GM21515 (cell line): Measurements from ENCODE around the gene SLC25A12.
"Not testable (repeated sequence)": the region's sequence is repeated elsewhere in the genome, so short reads cannot be mapped to it uniquely, and the experiment has no call there.

Experiments used
- ATAC-seq: cut with Tn5 transposase; IDR thresholded peaks from one replicate; pipeline ENCODE4 v1.9.1; 2021; ENCODE audit not compliant: unreplicated experiment

SLC25A12 gene

DNA sequence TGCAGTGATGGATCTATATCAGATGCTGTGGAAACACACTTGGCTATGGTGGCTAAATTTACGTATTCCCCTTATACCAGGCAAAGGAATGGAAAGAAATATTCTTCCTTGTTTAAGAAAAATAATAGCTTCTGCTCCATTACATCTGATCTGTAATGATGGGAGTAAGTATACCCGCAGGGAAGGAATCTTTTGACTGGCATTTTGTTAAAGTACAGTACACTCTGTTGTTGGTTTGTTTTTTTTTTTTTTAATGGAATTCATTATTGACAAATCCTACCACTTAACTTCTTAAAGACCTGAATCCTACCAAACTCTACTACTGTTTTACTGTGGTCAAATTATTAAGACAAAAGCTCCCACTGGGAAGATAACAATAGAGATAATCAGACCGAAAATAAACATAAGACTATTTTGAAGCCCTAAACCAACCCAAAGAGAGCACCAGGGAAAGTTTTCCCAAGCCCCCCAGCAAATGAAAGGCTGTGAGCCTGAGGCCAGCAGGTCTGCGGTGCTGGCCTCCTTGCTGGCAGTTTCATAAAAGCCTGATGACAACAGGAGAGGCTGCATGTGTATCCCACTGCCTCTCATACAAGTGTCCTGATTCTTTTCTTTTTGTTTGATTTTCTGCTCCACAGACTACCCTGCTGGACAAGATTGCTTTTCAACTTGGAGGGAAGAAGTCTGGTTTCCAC lies 101.0 kb downstream of the SLC25A12 start:
- no peak for ATAC-seq

DNA sequence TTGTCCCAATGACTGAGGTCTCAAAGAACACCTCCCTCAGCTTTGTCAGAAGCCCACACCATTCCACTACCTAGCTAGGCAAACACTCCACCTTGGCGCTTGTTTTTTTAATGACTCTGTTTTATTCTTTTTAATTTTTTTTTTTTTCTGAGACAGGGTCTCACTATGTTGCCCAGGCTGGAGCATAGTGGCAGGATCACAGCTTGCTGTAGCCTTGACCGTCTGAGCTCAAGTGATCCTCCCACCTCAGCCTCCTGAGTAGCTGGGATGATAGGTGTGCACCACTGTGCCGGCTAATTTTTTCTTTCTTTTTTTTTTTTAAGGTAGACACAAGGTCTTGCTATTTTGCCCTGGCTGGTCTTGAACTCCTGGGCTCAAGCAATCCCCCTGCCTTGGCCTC lies 101.9 kb downstream of the SLC25A12 start:
- no peak for ATAC-seq

DNA sequence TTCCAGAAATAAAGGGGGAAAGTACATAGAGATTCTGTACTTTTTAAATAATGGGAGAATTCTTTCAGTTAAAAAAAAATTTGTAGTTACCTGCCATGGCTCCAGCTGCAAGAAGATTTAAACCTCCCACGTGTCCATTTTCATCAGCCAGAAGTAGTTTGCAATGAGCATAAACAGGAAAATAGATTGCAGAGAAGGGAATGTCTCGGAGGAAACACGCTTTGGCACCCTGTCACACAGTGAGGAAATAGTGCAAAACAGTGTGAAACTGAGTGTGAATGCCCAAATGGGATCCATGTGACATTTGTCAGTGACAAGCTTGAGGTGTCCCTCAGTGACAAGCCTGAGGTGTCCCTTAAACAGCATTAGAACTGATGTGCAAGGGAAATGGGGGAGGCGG lies 102.7 kb downstream of the SLC25A12 start:
- ATAC-seq: no peak

DNA sequence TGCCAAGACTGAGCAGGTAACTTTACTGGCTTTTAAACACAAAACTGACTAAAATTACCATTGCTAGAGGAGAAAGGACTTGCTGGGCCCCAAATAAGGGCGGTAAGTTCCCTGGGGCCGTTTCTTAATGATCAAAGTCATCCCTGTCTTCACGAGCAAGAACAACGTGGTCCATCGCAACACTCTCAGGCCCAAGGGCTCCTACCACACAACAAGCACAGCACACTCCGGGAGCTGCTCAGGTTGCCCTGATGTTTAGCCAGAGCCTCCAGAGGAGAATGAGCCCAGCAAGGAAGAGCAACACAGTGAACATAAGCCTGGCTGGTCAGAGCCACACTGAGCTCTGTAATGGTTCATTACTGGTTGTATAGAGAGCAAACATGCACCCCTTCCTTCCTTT lies 104.1 kb downstream of the SLC25A12 start:
- ATAC-seq: no peak

DNA sequence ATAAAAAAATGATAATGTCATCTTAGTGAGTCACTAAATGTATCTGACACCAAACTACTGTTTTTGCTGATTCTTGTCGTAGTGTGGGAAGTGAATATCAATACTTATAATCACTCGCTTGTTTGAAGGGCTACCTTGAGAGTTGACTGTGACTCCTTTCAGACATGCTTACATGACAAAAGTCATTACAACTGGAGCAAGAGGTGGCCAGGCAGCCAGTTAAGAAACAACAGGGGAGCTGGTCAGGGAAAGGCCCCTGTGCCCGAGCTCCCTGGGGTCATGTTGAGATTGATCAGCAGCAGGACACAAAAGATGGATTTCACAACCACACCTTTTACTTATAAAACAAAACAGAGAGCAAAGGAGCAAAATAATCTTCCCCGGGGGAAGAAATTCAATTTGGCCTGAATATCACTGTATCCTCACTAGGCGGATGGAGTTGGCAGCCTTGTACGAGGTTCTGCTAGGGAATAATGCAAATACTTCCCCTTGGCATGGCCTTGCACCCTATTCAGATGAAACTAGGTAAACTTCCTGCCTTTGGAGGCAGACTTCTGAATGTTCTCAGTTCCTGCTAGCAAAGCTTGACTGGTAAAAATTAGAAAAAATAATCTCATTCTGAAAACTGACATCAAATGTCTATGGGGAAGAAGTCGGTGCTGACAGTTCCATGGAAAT lies 105.6 kb downstream of the SLC25A12 start:
- ATAC-seq: no peak

DNA sequence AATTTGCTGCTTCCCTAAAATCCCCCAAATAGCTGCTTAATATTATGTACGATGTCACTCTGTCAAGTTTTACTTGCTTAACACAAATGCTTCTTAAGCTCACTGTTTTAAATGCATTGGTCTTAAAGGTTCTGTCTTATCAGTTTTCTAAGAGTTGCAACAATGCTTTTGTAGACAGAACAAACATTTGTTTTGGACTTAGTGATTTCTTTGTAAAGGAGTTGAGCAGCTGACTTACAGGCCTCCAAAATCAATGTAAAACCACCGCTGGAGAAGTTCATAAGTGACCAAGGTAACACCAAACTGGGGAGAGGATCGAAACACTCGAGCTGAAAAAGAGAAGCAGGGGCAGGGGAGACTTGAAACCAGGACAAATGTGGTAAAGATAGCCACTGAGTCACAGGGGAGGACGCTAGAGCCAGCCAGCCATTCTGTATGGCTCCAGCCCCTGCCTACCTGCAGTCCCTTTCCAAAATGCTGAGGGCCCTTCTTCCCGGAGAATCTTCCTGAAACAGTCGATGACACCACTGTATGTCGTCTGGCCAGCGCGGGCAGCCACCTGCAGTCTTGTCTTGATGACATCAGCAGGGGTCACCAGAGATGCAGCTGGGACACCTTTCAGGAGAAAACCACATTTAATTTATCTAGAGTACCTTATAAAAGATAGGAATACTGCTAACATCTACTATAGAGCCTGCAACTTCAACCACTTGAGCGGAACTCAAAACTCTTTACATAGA lies 106.5 kb downstream of the SLC25A12 start:
- ATAC-seq: no peak

DNA sequence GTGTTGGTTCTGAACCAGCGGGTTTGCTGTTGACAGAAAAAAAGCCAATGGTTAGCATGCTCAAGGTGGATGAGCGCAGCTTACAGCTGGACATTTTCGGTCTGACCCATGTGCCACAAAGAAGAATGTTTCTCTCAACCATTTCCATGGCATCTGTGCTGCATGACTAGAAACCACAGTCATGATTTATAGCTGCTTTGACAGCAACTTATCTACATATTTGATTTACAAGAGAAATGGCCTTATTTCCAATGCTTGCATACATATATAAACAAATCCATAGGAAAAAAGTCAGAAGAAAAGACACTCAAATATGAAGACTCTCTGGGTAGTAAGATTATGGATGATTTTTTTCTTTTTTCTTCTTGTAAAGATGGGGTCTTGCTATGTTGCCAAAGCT lies 108.6 kb downstream of the SLC25A12 start:
- no peak for ATAC-seq

DNA sequence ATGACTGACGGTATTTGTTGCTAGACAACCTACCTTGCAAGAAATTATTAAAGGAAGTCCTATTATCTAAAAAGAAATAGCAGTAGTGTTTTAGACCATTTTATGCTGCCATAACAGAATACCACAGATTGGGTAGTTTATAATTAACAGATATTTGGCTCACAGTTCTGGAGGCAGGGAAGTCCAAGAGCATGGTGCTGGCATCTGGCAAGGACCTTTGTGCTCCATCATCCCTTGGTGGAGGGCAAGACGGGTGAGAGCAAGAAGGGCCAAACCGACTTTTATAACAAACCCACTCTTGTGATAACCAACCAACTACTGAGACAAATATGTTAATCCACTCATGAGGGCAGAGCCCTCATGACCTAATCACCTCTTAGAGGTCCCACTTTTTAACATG lies 115.5 kb downstream of the SLC25A12 start:
- no peak for ATAC-seq

DNA sequence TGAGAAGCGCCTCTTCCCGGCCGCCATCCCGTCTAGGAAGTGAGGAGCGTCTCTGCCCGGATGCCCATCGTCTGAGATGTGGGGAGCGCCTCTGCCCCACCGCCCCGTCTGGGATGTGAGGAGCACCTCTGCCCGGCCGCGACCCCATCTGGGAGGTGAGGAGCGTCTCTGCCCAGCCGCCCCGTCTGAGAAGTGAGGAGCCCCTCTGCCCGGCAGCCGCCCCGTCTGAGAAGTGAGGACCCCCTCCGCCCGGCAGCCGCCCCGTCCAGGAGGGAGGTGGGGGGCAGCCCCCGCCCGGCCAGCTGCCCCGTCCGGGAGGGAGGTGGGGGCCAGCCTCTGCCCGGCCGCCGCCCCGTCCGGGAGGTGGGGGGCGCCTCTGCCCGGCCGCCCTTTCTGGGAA lies 119.5 kb downstream of the SLC25A12 start:
- not testable (repeated sequence) for ATAC-seq

DNA sequence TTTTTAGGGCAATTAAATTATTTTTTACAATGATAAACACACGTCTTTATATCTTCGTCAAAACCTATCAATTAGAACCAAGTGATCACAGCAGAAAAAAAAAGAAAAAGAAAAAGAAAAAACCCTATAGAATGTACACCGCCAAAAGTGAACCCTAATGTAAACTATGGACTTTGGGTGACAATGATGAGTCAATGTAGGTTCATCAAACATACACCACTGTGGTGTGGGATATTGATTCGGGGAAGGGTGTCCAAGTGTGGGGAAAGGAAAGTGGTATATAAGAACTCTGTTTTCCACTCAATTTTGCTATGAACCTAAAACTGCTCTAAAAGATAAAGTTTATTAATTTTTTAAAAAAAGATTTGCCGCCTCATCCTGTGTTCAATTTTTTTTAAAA lies 121.7 kb downstream of the SLC25A12 start:
- no peak for ATAC-seq

DNA sequence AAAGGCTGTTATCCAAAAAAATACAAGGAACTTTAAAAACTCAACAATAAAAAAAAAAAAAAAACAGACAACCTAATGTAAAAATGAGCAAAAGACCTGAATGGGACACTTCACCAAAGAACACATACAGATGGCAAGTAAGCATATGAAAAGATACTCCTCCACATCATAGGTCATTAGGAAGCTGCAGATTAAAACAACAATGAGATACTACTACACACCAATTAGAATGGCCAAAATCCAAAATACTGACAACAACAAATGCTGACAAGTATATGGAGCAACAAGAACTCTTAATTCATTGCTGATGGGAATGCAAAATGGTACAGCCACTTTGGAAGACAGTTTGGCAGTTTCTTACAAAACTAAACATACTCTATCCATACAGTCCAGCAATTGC lies 122.6 kb downstream of the SLC25A12 start:
- ATAC-seq: no peak

DNA sequence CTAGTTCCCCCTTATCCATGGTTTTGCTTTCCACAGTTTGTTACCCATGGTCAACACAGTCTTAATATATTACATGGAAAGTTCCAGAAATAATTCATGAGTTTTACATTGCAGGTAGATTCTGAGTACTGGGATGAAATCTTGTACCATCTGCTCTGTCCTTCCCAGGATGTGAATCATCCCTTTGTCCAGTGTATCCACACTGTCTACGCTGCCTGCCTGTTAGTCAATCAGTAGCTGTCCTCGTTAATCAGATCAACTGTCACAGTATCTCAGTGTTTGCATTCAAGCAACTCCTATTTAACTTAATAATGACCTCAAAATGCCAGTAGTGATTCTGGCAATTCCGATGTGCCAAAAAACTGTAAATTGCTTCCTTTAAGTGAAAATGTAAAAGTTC lies 130.4 kb downstream of the SLC25A12 start:
- ATAC-seq: no peak

DNA sequence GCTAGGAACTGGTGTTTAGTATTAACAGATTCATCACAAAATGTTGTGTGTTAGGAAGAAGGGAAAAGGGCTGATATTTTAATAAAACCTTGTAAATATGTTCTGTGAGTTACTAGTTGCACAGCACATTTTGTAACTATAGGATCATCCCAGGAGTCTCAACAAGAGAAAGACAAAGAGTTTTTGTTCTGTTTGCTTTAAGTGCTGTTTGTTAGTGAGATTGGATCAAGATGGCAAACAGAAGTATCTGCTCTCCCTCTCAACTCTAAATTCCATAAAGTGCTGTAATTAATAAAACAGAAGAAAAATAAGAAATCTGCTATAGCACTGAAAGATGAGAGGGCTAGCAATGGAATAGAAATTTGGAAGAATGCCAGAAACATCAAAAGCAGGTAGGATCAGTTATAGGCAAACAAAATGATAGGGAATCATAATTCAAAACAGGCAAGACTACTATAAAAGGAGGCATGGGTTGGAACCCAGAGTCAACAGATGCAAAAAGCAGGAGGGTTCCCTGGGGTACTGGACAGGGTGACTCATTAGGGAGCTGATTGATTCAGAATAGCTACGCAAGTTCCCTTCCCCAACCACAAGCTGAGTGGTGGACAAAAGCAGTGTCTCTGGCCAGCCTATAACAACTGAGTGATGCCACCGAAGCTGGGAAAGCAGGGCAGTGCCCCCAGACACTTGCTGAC lies 131.0 kb downstream of the SLC25A12 start:
- ATAC-seq: no peak

DNA sequence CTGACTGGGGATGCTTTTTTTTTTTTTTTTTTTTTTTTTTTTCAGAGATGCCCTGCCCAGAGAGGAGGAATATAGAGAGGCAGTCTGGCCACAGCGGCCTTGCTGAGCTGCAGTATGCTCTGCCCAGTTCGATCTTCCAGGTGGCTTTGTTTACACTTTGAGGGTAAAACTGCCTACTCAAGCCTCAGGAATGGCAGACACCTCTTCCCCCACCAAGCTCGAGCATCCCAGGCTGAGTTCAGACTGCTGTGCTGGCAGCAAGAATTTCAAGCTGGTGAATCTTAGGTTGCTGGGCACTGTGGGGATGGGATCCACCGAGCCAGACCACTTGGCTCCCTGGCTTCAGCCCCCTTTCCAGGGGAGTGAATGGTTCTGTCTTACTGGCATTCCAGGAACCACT lies 132.9 kb downstream of the SLC25A12 start:
- ATAC-seq: not testable (repeated sequence)

DNA sequence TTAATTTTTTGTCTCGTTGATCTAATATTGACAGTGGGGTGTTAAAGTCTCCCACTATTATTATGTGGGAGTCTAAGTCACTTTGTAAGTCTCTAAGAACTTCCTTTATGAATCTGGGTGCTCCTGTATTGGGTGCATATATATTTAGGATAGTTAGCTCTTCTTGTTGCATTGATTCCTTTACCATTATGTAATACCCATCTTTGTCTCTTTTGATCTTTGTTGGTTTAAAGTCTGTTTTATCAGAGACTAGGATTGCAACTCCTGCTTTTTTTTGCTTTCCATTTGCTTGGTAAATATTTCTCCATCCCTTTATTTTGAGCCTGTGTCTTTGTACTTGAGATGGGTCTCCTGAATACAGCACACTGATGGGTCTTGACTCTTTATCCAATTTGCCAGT lies 135.3 kb downstream of the SLC25A12 start:
- ATAC-seq: not testable (repeated sequence)

DNA sequence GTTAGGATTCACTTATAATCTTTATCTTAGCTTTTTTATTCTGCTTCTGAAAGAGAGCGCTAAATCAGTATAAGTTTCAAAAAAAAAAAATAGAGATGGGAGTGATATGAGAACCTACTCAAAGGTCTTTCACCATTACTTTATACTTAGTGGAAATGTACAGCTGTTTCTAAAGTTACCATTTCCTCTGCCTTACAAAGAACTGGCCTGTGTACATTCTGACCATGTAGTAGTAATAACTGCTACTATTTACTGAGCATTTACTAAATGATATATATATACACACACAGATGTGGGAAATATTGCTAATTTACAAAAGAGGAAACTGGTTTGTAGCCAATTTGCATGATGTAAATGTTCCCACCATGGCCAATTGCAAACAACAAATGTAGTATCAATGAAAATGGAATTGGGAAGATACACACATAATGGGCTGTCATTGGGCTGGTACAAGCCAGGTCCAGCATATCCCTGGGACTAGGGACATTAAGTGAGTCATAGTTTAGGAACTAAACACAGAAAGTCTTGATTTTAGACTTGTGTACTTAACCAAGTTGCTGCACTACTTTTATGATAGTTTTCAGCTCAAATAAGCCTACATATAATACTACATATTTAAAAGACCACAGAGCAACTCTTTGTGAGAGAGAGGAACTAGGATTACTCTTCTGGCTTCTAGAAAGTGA lies 139.6 kb downstream of the SLC25A12 start:
- no peak for ATAC-seq

DNA sequence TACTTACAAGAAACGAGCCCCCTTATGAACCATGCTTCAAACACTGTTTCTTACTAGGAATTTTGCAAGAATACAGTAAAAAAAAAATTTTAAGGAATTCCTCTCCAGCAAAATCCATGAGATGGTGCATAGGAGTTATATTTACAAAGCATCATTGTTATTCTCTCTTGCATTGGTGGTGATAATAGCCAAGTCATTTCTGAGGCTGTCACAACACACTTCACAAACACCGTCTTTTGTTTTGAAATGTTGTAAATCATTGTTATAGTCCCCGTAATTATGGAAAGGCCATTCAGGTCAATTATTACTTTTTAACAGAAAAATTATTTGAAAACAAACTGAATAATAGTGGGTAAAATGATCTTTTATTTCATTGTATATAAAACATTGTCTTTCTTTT lies 146.7 kb downstream of the SLC25A12 start:
- ATAC-seq: no peak

DNA sequence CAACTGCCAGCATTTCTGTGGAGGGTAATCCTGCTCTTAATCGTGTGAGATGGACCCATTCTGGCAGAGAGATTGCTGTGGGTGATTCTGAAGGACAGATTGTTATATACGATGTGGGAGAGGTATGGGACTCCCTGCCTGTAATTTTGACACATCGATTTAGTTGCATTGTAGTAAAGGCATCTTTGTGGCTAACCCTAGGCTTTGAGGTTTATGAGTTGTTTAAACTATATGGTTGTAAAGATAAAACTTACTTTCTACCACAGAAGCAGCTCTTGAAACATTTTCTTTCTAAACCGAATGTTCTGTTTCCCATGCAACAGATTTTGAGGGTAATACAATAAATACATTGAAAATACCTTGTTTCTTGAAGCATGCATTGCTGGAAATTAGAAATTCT lies 148.2 kb downstream of the SLC25A12 start:
- ATAC-seq: no peak

DNA sequence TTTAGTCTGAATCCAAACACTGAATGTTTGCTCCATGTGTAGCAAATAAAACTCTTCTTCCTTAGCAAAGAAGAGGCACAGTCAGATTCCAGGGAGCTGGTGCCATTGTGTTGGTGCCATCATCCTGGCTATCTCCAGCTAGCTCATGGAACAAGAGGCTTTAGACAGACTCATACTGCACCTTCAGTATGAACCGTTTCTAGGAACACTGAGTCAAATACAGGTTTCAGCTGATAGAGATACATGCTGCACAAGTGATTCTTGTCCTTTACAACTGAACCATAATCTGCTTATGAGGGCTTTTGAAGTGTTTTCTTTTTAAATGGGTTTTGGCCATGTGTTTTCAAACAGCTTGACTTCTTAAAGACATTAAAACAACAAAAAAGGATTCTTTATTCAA lies 148.9 kb downstream of the SLC25A12 start:
- no peak for ATAC-seq

DNA sequence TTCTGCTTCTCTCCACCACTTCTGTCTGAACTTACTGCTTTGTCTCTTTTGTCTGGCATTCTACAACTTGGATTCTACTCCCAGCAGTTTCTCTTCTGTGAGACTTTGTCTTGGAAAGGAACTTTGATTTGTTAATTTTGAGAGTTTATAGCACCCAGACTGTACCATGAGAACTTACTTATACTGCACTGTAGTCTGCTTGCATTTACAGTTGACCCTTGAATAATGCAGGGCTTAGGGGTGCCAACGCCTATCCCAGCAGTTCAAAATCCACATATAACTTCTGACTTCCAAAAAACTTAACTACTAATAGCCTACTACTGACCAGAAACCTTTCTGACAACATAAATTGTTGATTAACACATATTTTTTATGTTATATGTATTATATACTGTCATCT lies 151.3 kb downstream of the SLC25A12 start:
- no peak for ATAC-seq

DNA sequence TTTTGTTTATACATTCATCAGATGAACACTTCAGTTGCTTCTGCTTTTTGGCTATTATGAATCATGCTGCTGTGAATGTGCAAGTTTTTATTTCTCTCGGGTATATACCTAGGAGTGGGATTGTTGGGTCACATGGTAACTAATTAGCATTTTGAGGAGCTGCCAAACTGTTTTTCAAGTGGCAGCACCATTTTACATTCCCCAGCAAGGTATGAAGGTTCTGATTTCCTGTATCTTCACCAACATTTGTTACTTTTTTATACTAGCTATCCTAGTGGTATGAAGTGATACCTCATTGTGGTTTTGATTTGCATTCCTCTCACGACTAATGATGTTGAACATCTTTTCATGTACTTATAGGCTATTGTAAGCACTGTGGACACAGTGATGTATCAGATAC lies 152.9 kb downstream of the SLC25A12 start:
- ATAC-seq: no peak
